IPS-20b (cell line): ENCODE data around the gene POLN.

Experiments
- H3K27ac ChIP-seq: one replicate; pipeline ENCODE4 v1.5.1; 2013; ENCODE audit warnings: low read length
- H3K27me3 ChIP-seq: 2 replicates; pipeline ENCODE4 v1.6.1; 2013; ENCODE audit warnings: mild to moderate bottlenecking, low read length, inconsistent platforms; ENCODE audit not compliant: insufficient read depth
- H3K36me3 ChIP-seq: 2 replicates; pipeline ENCODE4 v1.6.1; 2013; ENCODE audit warnings: low read depth, mild to moderate bottlenecking, inconsistent platforms, low read length, moderate library complexity; ENCODE audit not compliant: insufficient read depth
- H3K4me1 ChIP-seq: 2 replicates; pipeline ENCODE4 v1.6.1; 2013; ENCODE audit warnings: mild to moderate bottlenecking, control low read depth, inconsistent platforms, low read length, moderate library complexity; ENCODE audit not compliant: insufficient read depth
- H3K4me3 ChIP-seq: 2 replicates; pipeline ENCODE4 v1.5.1; 2013; ENCODE audit warnings: mild to moderate bottlenecking, low read length, inconsistent platforms
- H3K9ac ChIP-seq: 2 replicates; pipeline ENCODE4 v1.6.1; 2013; ENCODE audit warnings: low read depth, mild to moderate bottlenecking, inconsistent platforms, low read length, moderate library complexity
- H3K9me3 ChIP-seq: 2 replicates; pipeline ENCODE4 v1.6.1; 2013; ENCODE audit warnings: mild to moderate bottlenecking, low read depth, low read length, inconsistent platforms; ENCODE audit not compliant: insufficient read depth

Gene POLN

GRCh38 chr4:2064276-2064991 lies 177.5 kb downstream of the POLN start:
- Histone ChIP-seq H3K4me1 (no peaks in the 10 kb centered on the region), H3K9me3 (no peaks in the 10 kb centered on the region), H3K9ac (no peak overlapping the region), H3K4me3 (no peak overlapping the region), H3K27ac (no peak overlapping the region), H3K36me3 (no peaks in the 10 kb centered on the region), H3K27me3 (peaks cover 27% of the 10 kb centered on the region)

- no peak overlapping the region for H3K27ac ChIP-seq
- no peaks in the 10 kb centered on the region for H3K9me3 ChIP-seq
- no peak overlapping the region for H3K4me3 ChIP-seq
- H3K36me3 ChIP-seq = no peaks in the 10 kb centered on the region
- H3K27me3 ChIP-seq = peaks cover 27% of the 10 kb centered on the region
- no peaks in the 10 kb centered on the region for H3K4me1 ChIP-seq
- no peak overlapping the region for H3K9ac ChIP-seq
Observed at GRCh38 chr4:2063557-2064275, 178.2 kb downstream of the POLN start.

- H3K36me3 ChIP-seq = no peaks in the 10 kb centered on the region
- H3K27me3 ChIP-seq = peaks cover 33% of the 10 kb centered on the region
- H3K4me1 ChIP-seq = no peaks in the 10 kb centered on the region
Observed at GRCh38 chr4:2062808-2063524, 179.0 kb downstream of the POLN start.

GRCh38 chr4:2062168-2062807 lies 179.6 kb downstream of the POLN start:
- Histone ChIP-seq H3K4me1 (no peaks in the 10 kb centered on the region), H3K36me3 (no peaks in the 10 kb centered on the region), H3K27me3 (peaks cover 39% of the 10 kb centered on the region), H3K27ac (no peak overlapping the region), H3K9me3 (no peaks in the 10 kb centered on the region), H3K9ac (no peak overlapping the region), H3K4me3 (no peak overlapping the region)

More at GRCh38 chr4:2062808-2063524, 179.0 kb downstream of the POLN start:
- no peak overlapping the region for H3K4me3 ChIP-seq
- H3K27ac ChIP-seq = no peak overlapping the region
- H3K9ac ChIP-seq = no peak overlapping the region
- H3K9me3 ChIP-seq = no peaks in the 10 kb centered on the region

- Histone ChIP-seq H3K36me3 (no peaks in the 10 kb centered on the region), H3K4me1 (no peaks in the 10 kb centered on the region), H3K4me3 (peak overlapping the region; percentile 33; the same call in 1 of the 2 replicates), H3K27me3 (peaks cover 48% of the 10 kb centered on the region), H3K27ac (no peak overlapping the region), H3K9ac (no peak overlapping the region), H3K9me3 (no peaks in the 10 kb centered on the region)
Observed at GRCh38 chr4:2061186-2062131, 180.5 kb downstream of the POLN start.

GRCh38 chr4:2060611-2061185 lies 181.2 kb downstream of the POLN start:
- no peak overlapping the region for H3K27ac ChIP-seq
- H3K9ac ChIP-seq = no peak overlapping the region
- H3K4me1 ChIP-seq = no peaks in the 10 kb centered on the region
- no peaks in the 10 kb centered on the region for H3K36me3 ChIP-seq
- peak overlapping the region; percentile 33; the same call in 1 of the 2 replicates for H3K4me3 ChIP-seq
- H3K27me3 ChIP-seq = peaks cover 55% of the 10 kb centered on the region
- H3K9me3 ChIP-seq = no peaks in the 10 kb centered on the region

GRCh38 chr4:2059726-2060602 lies 182.0 kb downstream of the POLN start:
- Histone ChIP-seq H3K9ac (no peak overlapping the region), H3K27me3 (peaks cover 62% of the 10 kb centered on the region), H3K36me3 (no peaks in the 10 kb centered on the region), H3K27ac (no peak overlapping the region), H3K4me3 (no peak overlapping the region; the same call in 1 of the 2 replicates), H3K4me1 (no peaks in the 10 kb centered on the region), H3K9me3 (no peaks in the 10 kb centered on the region)

GRCh38 chr4:2059046-2059725 lies 182.7 kb downstream of the POLN start, which contains the start of gene NAT8L:
Gene NAT8L, plus strand, starts transcription at chr4:2059327. Its CDS starts 185 bp downstream, at chr4:2059512.
- Histone ChIP-seq H3K36me3 (no peaks in the 10 kb centered on the region), H3K9ac (no peak within 1 kb of the TSS), H3K4me3 (peak within 1 kb of the TSS; percentile 50; the same call in 1 of the 2 replicates), H3K27me3 (peaks cover 62% of the 10 kb centered on the region), H3K9me3 (no peaks in the 10 kb centered on the region), H3K27ac (no peak within 1 kb of the TSS), H3K4me1 (no peaks in the 10 kb centered on the region)

- no peaks in the 10 kb centered on the region for H3K9me3 ChIP-seq
- H3K27ac ChIP-seq = no peak overlapping the region
- H3K27me3 ChIP-seq = peaks cover 62% of the 10 kb centered on the region
- no peak overlapping the region for H3K9ac ChIP-seq
- no peaks in the 10 kb centered on the region for H3K4me1 ChIP-seq
- no peaks in the 10 kb centered on the region for H3K36me3 ChIP-seq
- peak overlapping the region; percentile 50; the same call in 1 of the 2 replicates for H3K4me3 ChIP-seq
Observed at GRCh38 chr4:2058264-2059045, 183.5 kb downstream of the POLN start.
